Activated CD4-positive, CD25-positive, alpha-beta regulatory T cell treated with anti-CD3 and anti-CD28 coated beads, Interleukin-2, amount 50 U/mL, for 24 hours (primary cell): ENCODE data around the gene PDGFRB.

Experiments
- ATAC-seq, 2 donors: fragments of 150-1000 bp; cut with Tn5 transposase; one replicate each; pipeline ENCODE4 v1.10.0; 2021; ENCODE audit warnings: mild to moderate bottlenecking in 1 of 2, moderate library complexity in 1 of 2

The PDGFRB gene

DNA sequence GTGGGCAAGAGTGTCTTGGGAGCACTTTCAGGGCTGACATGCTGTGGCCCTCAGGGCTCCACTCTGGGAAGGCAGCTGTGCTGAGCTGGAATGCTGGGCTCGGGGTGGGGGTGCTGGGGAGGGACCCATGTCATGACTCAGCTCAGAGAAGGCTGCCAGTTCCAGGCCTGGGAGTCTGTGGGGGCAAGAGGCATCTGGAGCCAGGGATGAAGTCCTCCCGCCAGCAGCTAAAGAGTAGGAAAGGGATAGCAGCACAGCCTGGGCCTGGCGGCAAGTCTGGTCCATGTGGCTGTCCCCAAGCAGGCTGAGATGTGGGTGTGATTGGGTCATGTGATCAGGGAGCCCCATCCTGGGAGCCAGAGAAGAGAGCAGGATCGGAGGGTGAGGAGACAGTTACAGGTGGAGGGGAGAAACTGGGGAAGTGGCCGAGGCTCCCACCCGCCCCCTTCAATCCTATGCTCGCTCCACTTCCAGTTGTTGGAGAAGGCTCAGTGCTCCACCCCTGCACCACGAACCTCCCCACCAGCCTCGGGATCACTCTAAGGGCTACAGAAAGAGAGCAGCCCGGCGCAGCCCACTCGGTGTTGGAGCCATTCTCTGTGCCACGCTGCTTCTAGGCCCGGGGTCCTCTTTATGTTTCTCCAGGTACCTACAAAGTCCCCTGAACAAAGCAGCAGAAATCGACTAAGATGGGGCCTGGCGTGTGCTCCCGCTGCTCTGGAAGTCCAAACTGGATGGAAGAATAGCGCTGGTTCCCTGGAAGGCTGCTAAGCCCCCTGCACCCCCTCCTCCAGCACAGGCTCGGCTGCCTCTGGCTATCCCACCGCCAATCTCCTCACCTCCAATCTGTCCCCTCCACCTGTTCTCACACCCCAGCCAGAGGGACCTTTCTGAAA lies 12.0 kb downstream of the PDGFRB start:
- ATAC-seq, result no peak

DNA sequence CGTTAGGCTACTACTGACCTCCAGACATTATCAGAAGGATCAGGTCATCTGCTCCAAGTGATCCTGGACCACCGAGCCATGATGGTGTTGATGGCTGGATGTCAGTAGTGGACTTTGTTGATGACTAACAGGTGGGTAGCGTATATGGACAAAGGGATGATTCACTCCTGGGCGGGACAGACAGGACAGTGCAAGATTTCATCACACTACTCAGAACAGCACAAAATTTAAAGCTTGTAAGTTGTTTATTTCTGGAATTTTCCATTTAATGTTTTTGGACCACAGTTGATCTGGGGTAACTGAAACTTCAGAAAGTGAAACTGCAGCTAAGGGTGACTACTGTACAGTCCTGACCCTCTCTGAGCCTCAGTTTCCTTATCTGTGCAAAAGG lies 12.7 kb downstream of the PDGFRB start:
- no peak for ATAC-seq

DNA sequence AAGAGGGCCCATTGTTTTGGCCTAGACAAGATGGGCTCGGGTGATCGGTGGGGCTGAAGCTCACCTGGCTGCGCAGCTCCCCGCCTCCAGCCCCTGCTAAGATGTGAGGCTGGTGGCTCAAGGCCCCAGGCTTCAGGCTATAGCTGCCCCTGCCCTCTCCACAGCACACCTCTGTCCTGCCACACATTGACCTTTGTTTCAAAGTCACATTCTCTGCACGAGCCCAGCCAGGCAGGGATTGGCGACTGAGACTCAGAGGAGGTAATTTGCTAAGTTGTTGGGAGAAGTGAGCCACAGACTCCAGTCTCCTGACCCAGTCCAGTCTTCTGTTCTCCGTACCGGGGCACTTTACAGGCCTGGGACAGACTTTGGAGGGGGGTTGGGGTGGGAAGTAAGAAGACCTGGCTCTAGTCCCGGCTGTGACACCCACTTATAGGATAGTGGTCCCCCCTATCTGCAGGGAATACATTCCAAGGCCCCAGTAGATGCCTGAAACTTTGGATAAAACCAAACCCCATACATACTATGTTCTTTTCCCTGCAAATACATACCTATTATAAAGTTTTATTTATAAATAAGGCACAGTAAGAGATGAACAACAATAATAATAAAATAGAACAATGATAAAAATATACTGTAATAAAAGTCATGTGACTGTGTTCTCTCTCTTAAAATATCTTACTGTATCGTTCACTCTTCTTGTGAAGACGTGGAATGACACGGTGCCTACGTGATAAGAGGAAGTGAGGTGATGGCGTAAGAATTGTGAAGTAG lies 13.3 kb downstream of the PDGFRB start:
- ATAC-seq, result no peak

DNA sequence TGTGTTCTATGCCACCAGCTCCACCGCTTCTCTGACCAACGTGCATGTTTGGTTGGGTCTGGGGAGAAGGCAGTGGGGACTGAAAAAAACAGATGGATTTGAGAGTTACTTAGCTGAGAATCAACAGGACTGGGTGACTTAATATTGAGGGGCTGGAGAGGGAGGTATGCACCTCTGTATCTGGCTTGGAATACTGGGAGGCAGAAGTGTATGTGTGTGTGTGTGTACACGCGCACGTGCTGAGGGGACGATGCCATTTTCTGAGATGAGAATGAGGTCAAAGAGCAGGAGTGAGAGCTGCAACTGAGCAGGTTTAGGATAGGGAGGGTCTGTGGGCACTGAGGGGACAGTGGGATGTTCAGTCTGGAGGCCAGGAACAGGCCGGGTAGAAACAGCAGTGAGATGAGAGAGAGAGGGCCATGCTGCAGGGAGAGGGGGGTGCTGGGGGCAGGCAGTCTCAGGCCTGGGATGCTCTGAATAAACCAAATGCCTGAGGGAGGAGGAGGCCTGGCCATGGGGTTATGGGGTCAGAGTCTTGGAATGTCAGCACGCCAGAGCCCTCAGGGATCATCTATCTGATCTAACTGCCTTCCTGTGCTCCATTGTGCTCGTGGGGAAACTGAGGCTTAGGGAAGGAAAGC lies 14.0 kb downstream of the PDGFRB start:
- ATAC-seq, result no peak

DNA sequence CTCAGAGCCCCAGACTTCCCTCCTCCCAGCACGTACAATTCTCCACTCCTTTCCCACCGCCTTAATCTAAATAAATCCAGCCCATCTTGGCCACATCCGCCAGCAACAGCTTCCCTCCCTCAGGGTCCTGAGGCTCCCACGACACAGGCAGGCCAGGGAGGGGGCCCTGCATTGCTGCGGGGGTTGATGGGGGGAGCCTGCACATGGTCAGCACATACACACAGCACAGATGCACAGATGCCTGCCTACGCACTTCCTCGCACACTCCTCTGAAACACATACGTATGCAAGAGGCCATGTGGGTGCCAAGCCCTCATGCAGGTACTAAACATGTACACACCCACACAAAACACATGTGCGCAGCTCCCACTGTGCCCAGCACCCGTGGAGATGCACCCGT lies 14.8 kb downstream of the PDGFRB start:
- ATAC-seq, result no peak

DNA sequence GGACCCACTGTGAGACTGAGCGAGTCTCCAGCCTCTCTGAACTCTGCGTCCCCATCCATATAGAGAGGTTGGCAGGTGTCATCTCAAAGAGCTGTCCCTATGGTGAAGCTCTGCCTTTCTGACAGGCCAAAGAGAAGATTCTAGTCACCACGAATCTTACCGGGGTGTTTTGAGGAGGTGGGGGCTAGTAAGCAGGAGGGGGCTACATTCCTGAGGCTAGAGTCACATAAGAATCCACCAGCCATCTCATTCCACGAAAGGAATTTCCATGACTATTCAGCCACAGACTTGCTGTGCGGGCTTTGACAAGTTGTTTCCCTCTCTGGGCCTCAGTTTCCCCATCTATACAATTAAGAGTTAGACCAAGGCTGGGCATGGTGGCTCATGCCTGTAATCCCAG lies 16.3 kb downstream of the PDGFRB start:
- no peak for ATAC-seq

DNA sequence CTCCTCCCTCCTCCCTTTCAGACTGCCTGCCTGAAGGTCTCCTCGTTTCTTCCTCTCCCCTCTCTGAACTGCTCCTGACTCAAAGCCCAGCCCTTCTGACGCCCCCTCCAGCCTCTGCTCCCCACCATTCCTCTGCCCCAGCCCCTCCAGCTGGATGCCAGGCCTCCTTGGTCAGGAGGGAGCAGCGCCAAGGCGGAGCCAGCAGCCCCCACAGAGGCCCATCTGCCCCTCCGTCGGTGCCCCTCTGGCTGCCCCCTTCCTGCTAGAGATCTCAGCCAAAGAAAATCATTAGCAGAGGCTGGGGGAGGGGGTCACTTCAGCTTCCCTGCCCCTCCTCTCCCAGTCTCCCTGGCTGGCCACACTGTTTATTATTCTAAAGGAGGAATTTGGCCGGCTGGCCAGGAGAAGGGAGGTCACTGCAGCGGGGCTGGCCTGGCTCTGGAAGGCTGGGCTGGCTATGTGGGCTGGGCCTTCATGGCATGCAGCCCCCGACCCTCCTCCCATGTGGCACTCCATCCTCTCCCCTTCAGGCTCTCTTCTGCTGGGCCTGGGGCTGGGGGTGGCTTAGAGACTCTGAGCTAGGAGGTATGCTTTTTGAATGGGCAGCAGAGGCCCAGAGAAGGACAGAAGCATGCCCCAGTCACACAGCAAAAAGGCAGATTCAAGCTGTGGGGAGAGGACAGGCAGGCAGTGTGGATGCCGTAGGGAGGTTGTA lies 16.9 kb downstream of the PDGFRB start:
- ATAC-seq, result no peak

DNA sequence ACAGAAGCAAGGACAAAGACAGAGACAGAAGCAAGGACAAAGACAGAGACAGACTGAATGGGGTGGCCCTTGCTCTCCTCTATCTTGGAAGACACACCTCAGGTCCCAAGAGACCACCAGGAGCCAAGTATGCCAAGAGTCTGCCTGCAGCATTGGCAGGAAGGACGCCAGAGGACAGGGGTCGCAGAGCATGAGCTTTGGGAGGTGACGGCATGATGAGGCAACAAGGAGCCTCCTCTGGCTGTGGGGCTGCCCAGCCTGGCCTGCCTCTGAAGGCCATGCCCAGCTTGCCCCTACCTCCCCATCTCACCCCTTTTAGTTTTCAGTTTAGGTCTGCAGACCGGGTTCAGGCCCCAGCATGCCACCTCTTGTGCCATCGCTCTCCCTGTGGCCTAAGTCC lies 17.6 kb downstream of the PDGFRB start:
- ATAC-seq, result no peak

DNA sequence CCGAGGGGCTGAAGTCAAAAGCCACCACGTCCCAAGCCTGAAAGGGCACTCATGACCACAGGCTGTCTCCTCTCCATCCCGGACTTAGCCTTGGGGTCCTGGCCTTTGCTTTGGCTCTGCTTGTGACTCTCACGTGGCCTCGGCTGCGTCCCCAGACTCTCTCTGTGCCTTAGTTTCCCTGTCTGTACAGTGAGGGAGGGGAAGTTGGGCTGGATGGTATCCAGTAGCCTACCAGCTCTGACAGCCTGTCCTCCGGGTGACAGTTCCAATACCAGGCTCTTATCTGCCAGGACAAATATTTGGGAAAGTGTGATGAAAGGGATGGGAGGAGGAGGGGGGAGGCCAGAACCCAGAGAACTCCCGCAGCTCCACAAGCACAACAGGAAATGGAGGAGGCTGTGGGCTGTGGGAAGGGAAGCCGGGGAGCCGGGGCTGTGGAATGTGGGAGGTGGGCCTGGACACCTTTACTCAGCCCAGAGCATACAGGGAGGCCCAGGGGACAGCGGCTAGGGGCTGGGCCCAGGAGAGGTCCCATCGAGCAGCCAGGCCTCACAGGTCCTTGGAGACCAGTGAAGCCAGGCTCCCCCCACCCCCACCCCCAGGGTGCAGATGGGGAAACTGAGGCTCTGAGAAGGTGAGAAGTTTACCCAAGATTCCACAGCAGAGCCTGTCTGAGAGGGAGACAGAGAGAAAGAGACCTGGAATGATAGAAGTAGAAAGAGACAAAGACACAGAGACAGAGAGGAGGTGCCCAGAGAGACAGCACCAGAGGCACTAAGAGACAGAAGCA lies 18.3 kb downstream of the PDGFRB start:
- no peak for ATAC-seq

DNA sequence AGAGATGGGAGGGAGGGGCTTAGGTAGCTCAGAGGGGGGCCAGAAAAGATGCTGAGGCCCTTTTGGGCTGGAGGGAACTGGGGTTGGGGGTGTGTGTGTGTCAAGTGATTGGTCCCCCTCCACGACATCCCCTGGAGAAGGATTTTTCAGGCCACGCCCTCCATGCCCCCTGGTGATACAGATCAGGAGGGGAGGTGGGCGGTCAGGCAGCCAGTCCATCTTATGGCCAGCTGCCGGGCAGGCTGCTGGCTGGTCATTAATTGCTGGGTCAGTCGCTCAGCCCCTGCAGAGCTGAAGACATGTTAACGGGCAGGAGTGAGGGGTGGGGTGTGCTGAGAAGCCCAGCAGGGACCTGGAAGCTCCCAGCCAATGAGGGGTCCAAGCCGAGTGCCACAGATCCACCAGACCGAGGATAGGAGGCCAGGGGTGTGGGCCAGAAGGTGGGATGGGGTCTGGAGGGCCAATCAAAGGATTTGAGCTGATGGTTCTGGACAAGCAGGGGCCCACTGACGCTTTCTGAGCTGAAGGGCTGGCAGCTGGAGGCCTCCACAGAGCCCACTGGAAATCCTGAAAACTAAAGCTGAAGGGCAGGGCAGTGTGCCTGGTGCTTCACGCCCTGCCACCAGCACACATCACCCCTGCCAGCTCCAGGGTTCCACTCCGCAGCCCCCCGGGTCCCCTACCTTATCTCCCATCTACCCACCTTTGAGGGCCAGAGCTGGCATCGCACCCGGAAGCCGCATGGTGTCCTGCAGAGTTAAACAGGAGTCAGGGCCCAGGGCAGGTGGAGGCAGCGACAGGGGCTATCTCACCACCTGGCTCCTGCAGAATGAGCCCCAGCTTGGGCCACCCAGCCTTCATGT lies 19.1 kb downstream of the PDGFRB start:
- ATAC-seq, result no peak

DNA sequence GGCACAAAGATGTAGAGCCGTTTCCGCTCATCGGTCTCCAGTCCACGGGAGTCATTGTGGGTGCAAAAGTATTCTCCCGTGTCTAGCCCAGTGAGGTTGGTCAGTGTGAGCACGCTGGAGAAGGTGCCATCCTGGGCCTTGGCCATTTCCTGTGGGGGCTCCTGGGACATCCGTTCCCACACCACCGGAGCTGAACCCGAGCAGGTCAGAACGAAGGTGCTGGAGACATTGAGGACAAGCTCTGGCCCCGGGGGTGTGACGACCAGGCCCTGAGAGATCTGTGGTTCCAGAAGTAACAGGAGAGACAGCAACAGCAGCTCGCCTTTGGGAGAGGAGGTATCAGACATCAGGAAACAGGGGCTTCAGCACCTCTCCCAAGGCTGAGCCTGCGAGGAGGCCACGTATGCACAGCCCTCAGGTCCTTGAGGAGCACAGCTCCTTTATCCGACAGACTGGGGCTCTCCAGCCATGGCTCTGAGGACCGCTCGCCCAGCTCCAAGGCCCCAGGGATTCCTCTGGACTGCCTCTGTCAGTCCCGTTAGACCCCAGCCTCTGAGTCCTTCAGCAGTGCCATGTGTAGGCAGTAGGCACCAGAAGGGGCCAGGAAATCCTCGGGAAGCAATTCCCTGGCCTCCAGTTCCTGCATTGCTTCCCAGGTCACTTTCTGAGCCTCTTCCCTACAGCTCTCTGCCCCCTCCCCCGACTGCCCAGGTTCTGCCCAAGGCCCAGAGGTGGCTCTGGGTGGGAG lies 19.9 kb downstream of the PDGFRB start:
- ATAC-seq, result no peak

DNA sequence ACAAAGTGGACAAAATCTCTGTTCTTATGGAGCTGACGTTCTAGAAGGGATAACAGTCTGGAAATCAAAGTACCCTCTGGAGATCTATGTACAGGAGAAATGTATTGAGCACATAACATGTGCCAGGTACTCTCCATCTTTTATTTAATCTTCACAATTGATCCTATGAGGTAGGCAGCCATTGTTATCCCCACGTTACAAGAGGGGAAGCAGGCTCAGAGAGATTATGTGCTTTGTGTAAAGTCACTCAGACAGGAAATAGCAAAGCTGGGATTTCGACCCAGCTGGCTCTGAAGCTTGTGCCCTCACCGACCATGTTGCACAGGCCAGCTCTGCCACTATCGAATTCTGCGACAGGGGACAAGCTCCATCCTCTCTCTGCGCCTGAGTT lies 21.5 kb downstream of the PDGFRB start:
- no peak for ATAC-seq

DNA sequence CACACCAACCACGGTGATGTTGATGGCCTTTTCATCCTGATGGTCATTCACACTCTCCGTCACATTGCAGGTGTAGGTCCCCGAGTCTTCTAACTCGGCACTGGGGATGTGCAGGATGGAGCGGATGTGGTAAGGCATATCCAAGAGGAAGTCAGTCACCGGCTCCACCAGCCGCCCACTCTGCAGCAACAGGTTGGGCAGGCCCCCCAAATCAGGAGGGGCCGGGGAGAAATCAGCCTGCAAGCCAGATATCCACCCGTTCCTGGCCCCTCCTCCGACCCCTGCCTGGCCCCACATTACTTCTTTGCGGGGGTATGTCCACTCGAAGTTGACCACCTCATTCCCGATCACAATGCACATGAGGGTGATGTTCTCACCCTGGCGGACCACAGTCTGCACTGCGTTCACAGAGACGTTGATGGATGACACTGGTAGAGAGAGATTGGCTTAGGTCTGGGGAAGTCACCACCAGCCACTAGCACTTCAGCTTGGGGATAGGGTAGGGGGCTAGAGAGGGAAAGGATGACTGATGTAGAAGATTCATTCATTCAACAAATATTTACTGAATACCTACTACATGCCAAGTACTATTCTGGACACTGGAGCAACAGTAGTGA lies 22.0 kb downstream of the PDGFRB start:
- no peak for ATAC-seq

DNA sequence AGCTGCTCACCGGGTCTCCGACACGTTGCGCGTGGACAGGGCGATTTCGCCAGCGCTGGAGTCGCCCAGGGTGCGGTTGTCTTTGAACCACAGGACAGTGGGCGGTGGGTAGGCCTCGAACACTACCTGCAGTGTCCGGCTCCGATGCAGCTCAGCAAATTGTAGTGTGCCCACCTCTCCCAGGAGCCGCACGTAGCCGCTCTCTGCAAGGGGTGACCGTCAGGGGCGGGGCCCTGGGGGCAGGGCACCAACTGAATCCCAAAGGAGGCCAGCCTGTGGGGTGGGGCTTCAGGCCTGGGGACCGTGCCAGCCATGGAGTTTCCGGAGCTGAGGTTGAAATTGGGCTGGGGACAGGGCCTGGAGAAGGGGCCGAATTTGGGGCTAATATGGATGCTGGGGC lies 22.9 kb downstream of the PDGFRB start:
- ATAC-seq, result no peak

DNA sequence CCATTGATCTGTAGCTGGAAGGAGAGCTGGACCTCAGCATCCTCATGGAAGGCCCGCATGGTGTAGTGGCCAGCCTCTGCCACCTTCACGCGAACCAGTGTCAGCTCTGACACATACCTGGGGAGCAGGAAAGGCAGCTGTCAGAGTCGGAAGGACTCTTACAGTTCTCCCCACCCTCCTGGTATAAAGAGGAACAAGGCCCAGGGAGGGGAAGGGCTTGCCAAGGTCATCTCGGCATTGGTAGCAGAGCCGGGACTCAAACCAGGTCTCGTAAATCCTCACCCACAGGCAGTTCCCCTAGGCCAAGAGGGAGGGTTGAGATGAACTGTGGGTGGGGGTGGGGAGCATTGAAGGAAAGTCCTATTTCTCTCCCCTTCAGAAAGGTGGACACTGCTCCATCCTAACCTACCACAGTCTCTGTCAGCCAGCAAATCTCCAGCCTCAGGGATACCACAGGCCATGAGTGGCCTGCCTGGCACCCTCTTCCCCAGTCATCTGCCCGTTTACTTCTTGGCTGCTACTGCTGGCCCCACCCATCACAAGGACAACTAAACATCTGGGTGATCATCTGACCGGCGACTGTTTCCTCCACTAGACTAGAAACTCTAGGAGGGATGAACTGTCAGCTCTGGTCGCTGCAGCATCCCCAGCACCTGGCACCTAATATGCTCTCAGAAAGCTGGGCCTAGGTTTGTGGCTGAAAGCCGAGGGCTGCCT lies 23.5 kb downstream of the PDGFRB start:
- ATAC-seq, result no peak

DNA sequence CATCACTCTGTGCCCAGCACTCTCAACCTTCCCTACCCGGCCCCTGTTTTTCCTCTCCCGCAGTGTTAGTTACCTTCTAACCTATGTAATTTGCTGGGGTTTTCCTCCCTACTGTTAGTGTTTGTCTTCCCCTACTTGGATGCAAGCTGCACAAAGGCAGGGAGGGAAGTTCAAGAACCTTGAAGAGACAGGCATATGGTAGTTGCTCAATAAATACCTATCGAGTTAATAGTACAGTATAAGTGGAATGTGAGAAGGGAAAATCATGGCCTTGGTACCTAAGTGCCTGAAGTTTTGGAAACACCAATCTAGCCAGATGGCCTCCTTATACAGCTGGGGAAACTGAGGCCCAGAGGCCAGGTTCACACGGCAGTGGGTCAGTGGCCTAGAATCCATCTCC lies 24.2 kb downstream of the PDGFRB start:
- ATAC-seq, result no peak

DNA sequence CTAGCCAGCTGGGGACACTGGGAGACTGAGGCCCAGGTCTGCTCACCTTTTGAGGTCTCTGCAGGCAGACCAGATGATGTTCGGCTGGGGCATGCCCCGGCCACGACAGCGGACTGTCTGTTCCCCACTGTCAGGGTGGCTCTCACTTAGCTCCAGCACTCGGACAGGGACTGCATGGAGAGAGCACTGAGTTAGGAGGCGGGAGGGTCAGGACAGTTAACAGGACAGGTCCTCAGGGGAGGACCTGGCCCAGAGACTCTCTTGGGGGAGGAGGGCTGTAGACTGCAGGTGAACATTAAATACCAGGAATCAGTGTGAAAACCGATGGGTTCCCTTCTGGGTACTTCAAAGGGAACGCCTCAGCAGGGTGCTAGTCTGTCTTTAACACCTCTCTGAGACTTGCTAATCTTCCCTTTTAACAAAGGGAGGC lies 25.1 kb downstream of the PDGFRB start:
- ATAC-seq, result no peak

DNA sequence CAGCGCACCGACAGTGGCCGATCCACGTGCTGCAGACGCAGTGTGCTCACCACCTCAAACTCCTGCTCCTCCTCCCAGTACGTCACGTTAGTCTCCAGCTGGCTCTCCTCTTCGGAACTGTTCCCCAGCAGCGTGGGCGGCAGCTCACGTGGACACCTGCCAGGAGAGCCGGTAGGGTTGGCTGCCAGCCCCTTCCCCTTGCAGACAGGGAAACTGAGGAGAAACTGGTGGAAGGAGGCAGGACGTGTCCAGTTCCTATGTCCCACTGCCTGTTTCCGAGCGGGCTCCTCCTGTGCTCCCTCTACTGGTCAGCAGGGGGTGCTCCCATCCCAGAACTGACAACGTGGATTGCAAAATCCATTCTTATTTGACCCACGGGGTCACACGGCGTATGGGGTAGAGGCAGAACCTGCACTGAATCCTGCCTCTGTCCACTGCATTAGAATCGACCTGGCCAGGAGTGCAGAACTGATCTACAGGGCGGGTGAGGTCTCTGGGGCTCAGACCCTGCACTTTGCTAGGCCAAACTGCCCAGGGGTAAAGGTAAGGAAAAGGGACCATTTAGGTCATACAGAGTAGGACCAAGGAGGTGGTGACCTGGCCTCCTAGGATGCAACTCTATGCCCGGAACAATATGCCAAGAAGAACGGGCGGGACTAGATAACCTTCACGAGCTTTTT lies 25.7 kb downstream of the PDGFRB start:
- peak in 1 of 2 donors; percentile 25 for ATAC-seq

DNA sequence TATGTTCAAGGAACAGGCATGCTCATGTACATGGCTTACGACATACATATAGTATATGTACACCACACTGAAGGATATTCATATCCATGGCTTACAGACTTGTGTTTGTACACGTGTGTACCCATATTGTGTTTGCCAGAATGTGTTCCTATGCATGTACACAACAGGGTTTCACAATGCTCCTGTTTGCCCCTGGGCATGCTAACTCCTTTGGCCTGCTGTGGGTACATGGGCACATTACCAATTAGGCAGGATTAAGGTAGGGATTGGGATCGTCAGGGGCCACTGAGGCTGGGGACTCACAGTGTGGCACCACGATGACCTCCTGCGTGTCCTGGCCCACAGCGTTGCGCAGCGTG lies 26.2 kb downstream of the PDGFRB start:
- ATAC-seq, result no peak
